GM18951 (cell line): Measurements from ENCODE around the gene ANKS1B.
"Not testable (repeated sequence)": the region's sequence is repeated elsewhere in the genome, so short reads cannot be mapped to it uniquely, and the experiment has no call there.

ENCODE experiments used
- POLR2A ChIP-seq: IDR thresholded peaks from 4 replicates; pipeline ENCODE4 v1.6.1; 2011; ENCODE audit warnings: mild to moderate bottlenecking; ENCODE audit not compliant: insufficient read length, insufficient read depth; ENCODE audit errors: extremely low read depth
- in situ Hi-C: fragments of 300-500 bp; cut with MboI; formaldehyde crosslinking; loops from one replicate; pipeline ENCODE4 v1.12.0; 2022; ENCODE audit warnings: low sequenced_read_pairs, mixed read lengths, inconsistent platforms; ENCODE audit not compliant: unreplicated experiment

Gene ANKS1B

DNA sequence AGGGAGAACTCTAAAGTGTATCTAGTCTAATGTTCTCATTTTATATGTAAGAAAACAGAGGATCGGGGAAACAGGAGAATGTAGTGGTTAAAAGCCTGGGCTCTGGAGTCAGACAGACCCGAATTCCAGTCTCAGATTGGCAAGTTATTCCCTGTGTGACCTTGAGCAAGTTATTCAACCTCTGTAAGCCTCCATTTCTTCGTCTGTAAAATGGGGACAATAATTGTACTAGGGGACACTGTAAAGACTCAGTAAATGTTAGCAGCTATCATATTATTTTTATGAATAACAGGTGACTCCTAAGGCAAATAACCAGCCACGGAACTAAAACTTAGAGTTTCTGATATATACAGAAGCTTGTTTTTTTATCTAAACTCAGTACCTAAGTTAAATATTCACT, 1187.5 kb downstream of the ANKS1B start:
- in situ Hi-C loops, result no loop called here
- TF ChIP-seq POLR2A, result no peak

DNA sequence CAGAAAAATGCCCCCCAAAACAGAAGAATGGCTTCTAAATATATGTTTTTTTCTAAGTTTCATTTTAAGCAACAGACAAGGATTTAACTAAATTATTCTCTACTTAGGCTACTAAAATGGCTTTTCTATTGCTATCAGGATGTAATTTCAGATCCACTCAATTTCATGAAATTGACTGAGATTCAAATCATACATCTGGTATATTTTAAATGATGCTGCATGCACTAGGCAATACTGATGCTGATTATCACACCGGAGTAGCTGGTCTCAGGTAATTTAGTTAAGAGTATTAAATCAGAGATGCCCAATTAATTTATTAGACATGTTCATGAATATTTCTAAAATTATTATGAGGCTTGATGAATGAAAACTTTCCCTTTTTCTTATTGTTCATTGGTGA, 1188.0 kb downstream of the ANKS1B start:
- TF ChIP-seq POLR2A, result no peak
- in situ Hi-C loops, result no loop called here

DNA sequence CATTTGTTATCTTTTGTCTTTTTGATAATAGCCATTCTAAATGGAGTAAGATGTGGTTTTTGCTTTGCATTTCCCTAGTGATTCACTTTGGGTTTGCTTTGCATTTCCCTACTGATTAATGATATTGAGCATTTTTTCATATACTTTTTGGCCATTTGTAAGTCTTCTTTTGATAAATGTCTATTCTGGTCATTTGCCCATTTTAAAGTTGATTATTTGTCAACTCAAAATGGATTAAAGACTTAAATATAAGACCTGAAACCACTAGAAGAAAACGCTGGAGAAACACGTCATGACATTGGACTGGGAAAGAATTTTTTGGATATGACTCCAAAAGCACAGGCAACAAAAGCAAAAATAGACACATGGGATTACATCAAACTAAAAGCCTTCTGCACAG, 1191.6 kb downstream of the ANKS1B start:
- in situ Hi-C loops, result no loop called here
- TF ChIP-seq POLR2A, result no peak

DNA sequence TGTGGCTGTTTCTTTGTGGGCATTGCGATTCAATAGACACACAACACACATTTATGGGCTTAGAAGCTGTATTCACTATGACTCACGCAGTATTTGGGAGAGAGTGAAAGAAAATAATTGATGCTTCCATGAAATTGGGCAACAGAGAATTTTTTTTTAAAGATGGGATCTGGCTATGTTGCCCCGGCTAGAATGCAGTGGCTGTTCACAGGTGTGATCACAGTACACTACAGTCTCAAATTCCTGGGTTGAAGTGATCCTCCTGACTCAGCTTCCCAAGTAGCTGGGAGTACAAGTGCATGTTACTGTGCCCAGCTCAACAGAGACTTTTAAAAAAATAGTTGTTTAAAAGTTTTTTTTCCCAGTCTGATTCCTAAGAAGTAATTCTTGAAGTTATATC, 1193.3 kb downstream of the ANKS1B start:
- TF ChIP-seq POLR2A, result no peak
- in situ Hi-C loops, result no loop called here

DNA sequence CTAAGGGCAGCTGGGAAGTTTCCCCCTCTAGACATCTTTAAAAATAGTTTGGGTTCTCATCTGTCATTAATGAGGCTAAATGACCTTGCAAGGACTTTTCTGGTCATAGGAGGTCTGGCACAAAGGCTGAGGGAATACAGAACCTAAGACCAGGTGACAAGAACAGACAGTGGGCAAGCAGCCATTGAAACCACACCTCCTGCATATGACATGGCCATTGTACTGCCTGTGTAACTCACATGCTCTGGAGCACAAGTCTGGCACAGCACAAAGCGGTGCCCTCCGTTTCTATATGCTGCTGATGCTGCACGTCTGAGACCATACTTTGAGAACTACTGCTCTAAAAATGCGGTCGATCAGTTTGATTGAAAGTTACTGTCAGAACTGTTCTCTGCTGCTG, 1196.3 kb downstream of the ANKS1B start:
- in situ Hi-C loops, result no loop called here

DNA sequence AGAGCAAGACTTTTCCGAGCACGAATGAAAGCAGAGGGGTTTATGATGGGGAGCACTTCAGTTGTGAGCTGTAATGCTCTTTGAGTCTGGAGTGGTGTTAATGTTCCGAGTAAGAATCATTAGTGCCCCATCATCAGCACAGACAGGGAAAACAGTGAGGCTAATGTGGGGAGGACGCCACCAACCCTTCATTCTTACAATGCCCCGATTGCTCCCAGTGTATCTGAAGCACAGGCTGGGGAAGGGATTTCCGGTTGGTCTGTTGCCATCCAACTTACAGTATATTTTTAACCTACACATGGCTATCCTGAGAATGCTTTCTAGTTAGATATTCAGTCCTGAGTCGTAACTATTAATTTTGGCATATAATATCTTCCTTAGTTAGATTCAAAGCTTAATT, 1198.1 kb downstream of the ANKS1B start:
- in situ Hi-C loops, result no loop called here
- no peak for TF ChIP-seq POLR2A

More for the DNA sequence above, 1196.3 kb downstream of the ANKS1B start:
- no peak for TF ChIP-seq POLR2A

DNA sequence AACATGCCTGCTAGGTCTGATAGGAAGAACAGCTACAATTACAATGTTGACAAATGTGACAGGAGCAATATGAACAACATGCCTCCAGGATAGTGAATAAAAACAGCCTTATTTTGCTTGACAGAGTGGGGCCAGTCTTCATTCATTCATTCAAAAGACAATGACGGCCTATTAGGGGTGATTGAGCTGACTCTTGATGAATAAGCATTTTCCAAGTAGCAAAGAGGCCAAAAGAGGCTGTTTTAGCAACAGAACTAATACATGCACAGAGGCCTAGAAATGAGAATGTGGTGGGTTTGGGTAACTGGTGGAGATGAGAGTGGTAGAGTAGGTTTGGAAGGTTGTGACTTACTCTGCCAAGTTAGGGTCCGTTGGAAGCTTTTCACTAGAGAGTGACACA, 1201.3 kb downstream of the ANKS1B start:
- in situ Hi-C loops, result no loop called here
- no peak for TF ChIP-seq POLR2A

DNA sequence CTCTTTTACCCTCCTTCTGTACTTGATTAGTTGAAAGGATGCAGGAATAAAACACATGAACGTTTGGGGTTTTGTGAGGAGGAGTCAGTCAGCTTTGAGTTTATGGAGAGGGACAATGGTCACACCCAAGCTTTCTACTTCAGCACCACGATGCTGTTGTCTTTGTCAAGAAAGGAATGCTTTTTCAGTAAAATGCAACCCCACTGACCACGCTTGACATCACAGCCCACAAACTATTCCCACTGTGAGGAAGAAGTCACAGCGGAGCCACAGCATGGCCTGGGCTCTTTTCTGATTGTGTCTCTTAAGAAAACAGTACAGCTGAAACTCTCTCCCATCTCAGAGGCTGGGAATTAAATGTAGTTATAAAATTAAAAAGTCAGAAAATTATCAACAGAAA, 1204.5 kb downstream of the ANKS1B start:
- no peak for TF ChIP-seq POLR2A
- in situ Hi-C loops, result no loop called here

DNA sequence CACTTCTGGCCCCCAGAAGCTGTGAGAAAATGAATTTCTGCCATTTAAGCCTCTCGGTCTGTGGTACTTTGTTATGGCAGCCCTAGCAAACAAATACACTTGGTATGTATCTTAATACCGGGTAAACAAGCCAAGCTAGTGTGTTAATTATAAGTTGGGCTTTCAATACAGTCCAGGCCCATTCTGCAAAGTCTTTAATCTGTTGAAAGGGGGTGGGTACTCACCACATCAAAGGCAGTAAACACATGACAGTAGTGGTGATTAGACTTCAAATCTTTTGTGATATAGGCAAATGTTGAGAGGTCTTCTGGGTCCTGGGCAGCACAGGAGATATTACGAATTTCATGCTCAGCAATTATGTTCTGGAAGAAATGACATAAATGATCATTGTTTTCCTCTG, 1211.9 kb downstream of the ANKS1B start:
- TF ChIP-seq POLR2A, result no peak
- in situ Hi-C loops, result no loop called here

DNA sequence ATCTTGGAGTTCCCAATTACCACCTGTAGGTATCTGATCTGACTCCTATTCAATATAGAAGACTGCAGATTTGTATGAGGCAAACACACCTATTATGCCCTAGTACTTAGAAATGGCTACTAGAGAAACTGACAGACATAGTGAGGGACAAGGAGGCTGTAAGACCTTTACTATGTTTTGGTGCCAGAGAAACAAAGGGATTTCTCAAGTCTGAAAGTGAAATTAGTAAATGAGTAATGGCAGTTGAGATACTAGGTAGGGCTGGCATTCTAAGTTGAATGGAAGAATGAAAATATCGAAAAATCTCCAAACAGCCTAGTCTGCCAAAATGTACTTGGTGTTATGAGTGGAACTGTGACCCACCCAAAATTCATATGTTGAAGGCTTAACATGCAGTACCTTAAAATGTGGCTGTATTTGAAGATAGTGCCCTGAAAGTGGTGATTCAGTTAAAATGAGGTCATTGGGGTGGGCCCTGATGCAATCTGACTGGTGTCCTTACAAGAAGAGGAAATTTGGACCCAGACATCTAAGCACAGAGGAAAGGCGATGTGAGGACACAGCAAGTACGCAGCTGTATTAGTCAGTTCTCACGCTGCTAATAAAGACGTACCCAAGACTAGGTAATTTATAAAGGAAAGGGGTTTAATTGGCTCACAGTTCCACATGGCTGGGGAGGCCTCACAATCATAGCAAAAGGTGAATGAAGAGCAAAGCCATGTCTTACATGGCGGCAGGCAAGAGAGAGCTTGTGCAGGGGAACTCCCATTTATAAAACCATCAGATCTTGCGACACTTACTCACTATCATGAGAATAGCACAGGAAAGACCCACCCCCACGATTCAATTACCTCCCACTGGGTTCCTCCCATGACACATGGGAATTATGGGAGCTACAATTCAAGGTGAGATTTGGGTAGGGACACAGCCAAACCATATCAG, 1212.7 kb downstream of the ANKS1B start:
- TF ChIP-seq POLR2A, result no peak

DNA sequence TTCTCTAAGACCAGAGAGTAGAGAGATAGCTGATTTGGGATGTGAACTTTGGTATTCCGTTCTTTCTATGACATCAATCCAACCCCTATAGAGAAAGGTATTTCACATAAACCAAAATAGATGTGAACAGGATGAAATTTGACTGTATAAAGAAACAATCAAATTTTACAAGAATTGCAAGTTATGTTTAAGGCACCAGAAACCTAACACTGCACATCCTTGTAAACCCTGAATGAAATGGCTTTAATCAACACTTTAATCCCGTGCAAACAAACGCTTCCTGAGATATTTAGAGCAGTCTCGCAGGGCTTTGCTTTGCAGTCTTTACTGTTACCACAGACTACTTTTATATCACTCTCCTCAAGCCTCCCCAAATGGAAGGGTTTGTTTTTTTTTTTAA, 1214.5 kb downstream of the ANKS1B start:
- in situ Hi-C loops, result no loop called here

More for the DNA sequence above, 1212.7 kb downstream of the ANKS1B start:
- in situ Hi-C loops, result no loop called here

DNA sequence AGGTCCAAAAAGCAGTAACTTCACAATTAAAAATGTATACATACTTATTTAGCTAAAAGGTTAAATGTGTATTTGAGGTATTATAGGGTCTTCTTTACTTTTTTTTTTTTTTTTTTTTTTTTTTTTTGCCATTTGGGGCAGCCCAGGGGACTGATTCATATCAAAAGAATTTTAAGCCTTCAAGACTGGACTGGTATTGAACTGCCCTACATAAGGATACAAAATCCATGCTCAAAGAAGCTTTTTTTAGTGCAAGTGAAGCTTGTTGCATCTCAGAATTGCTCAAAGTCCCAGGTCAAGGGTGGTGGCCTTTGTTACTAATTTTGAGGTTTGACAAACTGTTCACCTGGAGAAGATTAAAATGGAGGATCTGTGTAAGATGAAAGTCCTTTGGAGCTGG, 1215.7 kb downstream of the ANKS1B start:
- no peak for TF ChIP-seq POLR2A
- in situ Hi-C loops, result no loop called here

More for the DNA sequence above, 1214.5 kb downstream of the ANKS1B start:
- TF ChIP-seq POLR2A, result no peak

DNA sequence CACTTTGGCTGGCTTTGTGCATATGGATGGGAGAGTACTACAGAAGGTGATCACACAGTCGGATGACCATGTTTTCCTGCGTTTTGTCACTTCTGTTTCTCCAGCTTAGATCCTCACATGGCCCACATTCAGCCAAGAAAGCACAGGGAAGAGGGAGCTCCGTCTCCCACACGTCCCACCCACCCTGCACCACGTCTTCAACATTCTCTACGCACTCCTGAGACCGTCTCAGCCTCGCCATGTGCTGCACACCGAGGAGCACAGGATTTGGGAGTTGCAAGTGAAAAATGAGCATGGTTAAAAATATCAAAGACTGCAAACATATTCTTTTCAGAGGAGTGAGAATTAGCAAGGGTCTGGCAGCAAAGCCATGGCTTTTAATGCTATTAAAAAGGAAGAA, 1217.5 kb downstream of the ANKS1B start:
- TF ChIP-seq POLR2A, result no peak

DNA sequence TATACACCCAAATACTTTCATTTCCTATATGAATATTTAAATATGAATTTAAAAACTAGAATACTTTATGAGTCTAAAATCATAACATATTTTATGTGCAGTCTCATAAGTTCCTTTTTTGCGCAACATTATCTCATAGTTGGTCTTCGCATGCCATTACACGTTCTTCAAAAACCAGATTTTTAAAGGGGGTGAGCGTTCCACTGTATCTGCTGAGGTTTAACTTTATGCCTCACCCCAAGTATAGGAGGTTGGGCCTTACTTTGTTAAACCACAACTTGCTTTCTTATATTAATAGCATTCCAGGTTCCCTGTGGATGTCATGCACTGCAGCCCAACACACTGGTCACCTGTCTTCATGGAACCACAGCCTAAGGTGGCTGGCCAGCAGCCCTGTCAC, 1221.1 kb downstream of the ANKS1B start:
- in situ Hi-C loops, result no loop called here
- no peak for TF ChIP-seq POLR2A

More for the DNA sequence above, 1217.5 kb downstream of the ANKS1B start:
- in situ Hi-C loops, result no loop called here

DNA sequence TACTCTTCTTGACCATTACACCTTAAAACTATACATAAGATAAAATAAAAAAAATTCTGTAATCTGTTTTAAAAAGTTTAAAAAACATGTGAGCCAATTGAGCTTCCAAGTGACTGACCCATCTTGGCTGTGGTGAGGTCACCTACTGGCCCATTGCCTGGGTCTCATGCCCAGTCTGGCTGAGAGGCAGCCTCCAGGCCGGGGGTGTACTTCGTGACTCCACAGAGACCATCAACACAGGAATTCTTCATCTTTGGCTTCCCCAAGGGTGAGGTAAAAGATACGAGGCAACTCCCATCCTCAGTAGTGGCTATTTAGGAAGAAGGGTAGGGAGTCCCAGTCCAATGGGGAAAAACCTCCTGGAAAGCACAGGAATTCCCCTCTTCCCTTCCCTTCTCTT, 1226.4 kb downstream of the ANKS1B start:
- no peak for TF ChIP-seq POLR2A
- in situ Hi-C loops, result no loop called here

DNA sequence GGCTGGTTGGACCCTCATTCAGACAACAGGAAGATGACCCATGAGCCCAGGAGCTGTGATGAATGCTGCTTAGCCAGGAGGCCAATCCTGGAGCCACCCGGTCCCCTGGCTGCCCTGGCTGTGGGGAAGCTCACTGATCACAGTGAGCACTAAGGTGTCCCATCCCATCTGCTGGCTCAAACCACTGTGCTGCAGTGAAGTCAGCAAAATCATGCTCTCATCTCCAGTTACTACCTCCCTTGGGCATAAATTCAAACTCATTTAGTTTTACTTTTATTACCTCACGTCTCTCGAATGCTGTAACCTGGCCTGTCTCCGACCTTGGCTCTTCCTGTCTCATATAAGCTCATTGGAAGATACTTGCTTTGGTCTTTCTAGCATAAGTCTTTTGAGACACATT, 1227.3 kb downstream of the ANKS1B start:
- in situ Hi-C loops, result no loop called here
- TF ChIP-seq POLR2A, result no peak

DNA sequence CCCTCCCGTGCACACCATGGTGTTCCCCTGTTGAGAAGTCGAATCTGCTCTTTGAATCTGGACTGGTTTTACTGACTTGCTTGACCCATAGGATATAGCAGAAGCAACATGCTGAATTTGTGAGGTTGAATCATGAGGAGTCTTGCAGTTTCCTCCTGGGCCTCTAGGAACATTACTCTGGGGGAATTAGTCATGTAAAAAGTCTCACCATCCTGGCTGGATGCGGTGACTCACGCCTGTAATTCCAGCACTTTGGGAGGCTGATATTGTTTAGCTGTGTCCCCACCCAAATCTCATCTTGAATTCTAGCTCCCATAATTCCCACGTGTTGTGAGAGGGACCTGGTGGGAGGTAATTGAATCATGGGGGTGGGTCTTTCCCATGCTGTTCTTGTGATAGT, 1228.9 kb downstream of the ANKS1B start:
- in situ Hi-C loops, result not testable (repeated sequence)
